ENCODE measurements around the gene B3GAT2. TPM values are rescaled to one million over a fixed set of nuclear protein-coding genes. Genes with fewer than 3 reads are reported as not detected.

B3GAT2 gene
- total and polyA plus RNA-seq, 5 experiments from 2014 or later = 0.14 to 0.43 TPM; not detected in 3

GRCh38 chr6:70849348-70850069 lies 107.4 kb downstream of the B3GAT2 start:
- DNase-seq (no peak), ATAC-seq (no peak)
- Mint-ChIP-seq H3K36me3 (peaks cover 0 to 37% (median 12%) of the 10 kb centered on the region in 3 donors), H3K27ac (peak overlapping the region in 1 of 10 donors; percentile 6), H3K9me3 (no peaks in the 10 kb centered on the region), H3K27me3 (no peaks in the 10 kb centered on the region), H3K4me1 (peaks cover 11 to 26% (median 13%) of the 10 kb centered on the region in 4 donors), H3K4me3 (no peak overlapping the region)
- POLR2A ChIA-PET = no interaction called here

- Mint-ChIP-seq H3K36me3 (peaks cover 0 to 24% (median 4%) of the 10 kb centered on the region in 3 donors), H3K4me3 (no peak overlapping the region)
- POLR2A ChIA-PET = no interaction called here
Measured at GRCh38 chr6:70847106-70848084, 109.5 kb downstream of the B3GAT2 start.

GRCh38 chr6:70846207-70846835 lies 110.5 kb downstream of the B3GAT2 start:
- DNase-seq (no peak), ATAC-seq (no peak)
- Mint-ChIP-seq H3K9me3 (no peaks in the 10 kb centered on the region), H3K27ac (peak overlapping the region in 1 of 10 donors; percentile 41), H3K27me3 (no peaks in the 10 kb centered on the region), H3K36me3 (peaks cover 0 to 24% (median 2%) of the 10 kb centered on the region in 3 donors), H3K4me3 (no peak overlapping the region), H3K4me1 (peaks cover 11 to 36% (median 18%) of the 10 kb centered on the region in 4 donors)
- POLR2A ChIA-PET = no interaction called here

More at GRCh38 chr6:70847106-70848084, 109.5 kb downstream of the B3GAT2 start:
- Mint-ChIP-seq H3K4me1 (peaks cover 11 to 36% (median 15%) of the 10 kb centered on the region in 4 donors), H3K27me3 (no peaks in the 10 kb centered on the region), H3K9me3 (no peaks in the 10 kb centered on the region), H3K27ac (peak overlapping the region in 5 of 10 donors; percentile 11 to 58 (median 26))
- ATAC-seq (no peak), DNase-seq (no peak)

GRCh38 chr6:70844301-70844700 lies 112.6 kb downstream of the B3GAT2 start:
- H3K36me3 Mint-ChIP-seq = peaks cover 0 to 29% (median 2%) of the 10 kb centered on the region in 3 donors
- ATAC-seq = no peak
- POLR2A ChIA-PET = no interaction called here

GRCh38 chr6:70843328-70843918 lies 113.4 kb downstream of the B3GAT2 start:
- Mint-ChIP-seq H3K9me3 (no peaks in the 10 kb centered on the region), H3K4me3 (no peak overlapping the region), H3K36me3 (peaks cover 0 to 30% (median 2%) of the 10 kb centered on the region in 3 donors), H3K27me3 (no peaks in the 10 kb centered on the region), H3K27ac (no peak overlapping the region), H3K4me1 (peaks cover 6 to 36% (median 17%) of the 10 kb centered on the region in 4 donors)
- POLR2A ChIA-PET = no interaction called here
- DNase-seq (no peak), ATAC-seq (no peak)

More at GRCh38 chr6:70844301-70844700, 112.6 kb downstream of the B3GAT2 start:
- no peak overlapping the region for H3K4me3 Mint-ChIP-seq
- DNase-seq = no peak
- no peaks in the 10 kb centered on the region for H3K27me3 Mint-ChIP-seq
- H3K27ac Mint-ChIP-seq = no peak overlapping the region
- peaks cover 11 to 36% (median 18%) of the 10 kb centered on the region in 4 donors for H3K4me1 Mint-ChIP-seq
- H3K9me3 Mint-ChIP-seq = no peaks in the 10 kb centered on the region

- peaks cover 0 to 32% (median 2%) of the 10 kb centered on the region in 3 donors for H3K36me3 Mint-ChIP-seq
- ATAC-seq = no peak
- H3K9me3 Mint-ChIP-seq = no peaks in the 10 kb centered on the region
- H3K27ac Mint-ChIP-seq = no peak overlapping the region
- peaks cover 3 to 33% (median 15%) of the 10 kb centered on the region in 4 donors for H3K4me1 Mint-ChIP-seq
- H3K27me3 Mint-ChIP-seq = no peaks in the 10 kb centered on the region
- H3K4me3 Mint-ChIP-seq = no peak overlapping the region
- no peak for DNase-seq
- POLR2A ChIA-PET = no interaction called here
Measured at GRCh38 chr6:70842541-70842940, 114.3 kb downstream of the B3GAT2 start.

- Mint-ChIP-seq H3K36me3 (peaks cover 0 to 33% (median 9%) of the 10 kb centered on the region in 3 donors), H3K9me3 (no peaks in the 10 kb centered on the region), H3K27me3 (no peaks in the 10 kb centered on the region), H3K4me3 (no peak overlapping the region), H3K27ac (no peak overlapping the region), H3K4me1 (peaks cover 0 to 23% (median 9%) of the 10 kb centered on the region in 4 donors)
- no peak for DNase-seq
- no peak for ATAC-seq
- POLR2A ChIA-PET = no interaction called here
Measured at GRCh38 chr6:70841112-70841511, 115.7 kb downstream of the B3GAT2 start.

- no peak overlapping the region for H3K4me3 Mint-ChIP-seq
- POLR2A ChIA-PET = no interaction called here
- DNase-seq = no peak
- H3K4me1 Mint-ChIP-seq = peaks cover 0 to 14% (median 6%) of the 10 kb centered on the region in 4 donors
- H3K9me3 Mint-ChIP-seq = no peaks in the 10 kb centered on the region
- no peak for ATAC-seq
- peak overlapping the region in 1 of 10 donors; percentile 53 for H3K27ac Mint-ChIP-seq
- no peaks in the 10 kb centered on the region for H3K27me3 Mint-ChIP-seq
- peaks cover 0 to 30% (median 10%) of the 10 kb centered on the region in 3 donors for H3K36me3 Mint-ChIP-seq
Measured at GRCh38 chr6:70839286-70840266, 117.3 kb downstream of the B3GAT2 start.

GRCh38 chr6:70838907-70839285 lies 118.0 kb downstream of the B3GAT2 start:
- POLR2A ChIA-PET = no interaction called here
- Mint-ChIP-seq H3K36me3 (peaks cover 0 to 32% (median 12%) of the 10 kb centered on the region in 3 donors), H3K9me3 (no peaks in the 10 kb centered on the region), H3K27me3 (no peaks in the 10 kb centered on the region), H3K4me3 (no peak overlapping the region), H3K27ac (no peak overlapping the region), H3K4me1 (peaks cover 0 to 14% (median 4%) of the 10 kb centered on the region in 4 donors)
- no peak for DNase-seq
- no peak for ATAC-seq

- ATAC-seq (no peak), DNase-seq (no peak)
- Mint-ChIP-seq H3K4me3 (no peak overlapping the region), H3K36me3 (peaks cover 4 to 32% (median 19%) of the 10 kb centered on the region in 3 donors), H3K9me3 (peaks cover 0 to 13% (median 4%) of the 10 kb centered on the region in 9 donors), H3K27ac (no peak overlapping the region), H3K27me3 (no peaks in the 10 kb centered on the region), H3K4me1 (peaks cover 0 to 8% (median 0%) of the 10 kb centered on the region in 4 donors)
- POLR2A ChIA-PET = no interaction called here
Measured at GRCh38 chr6:70834520-70834919, 122.3 kb downstream of the B3GAT2 start.

GRCh38 chr6:70831427-70831826 lies 125.4 kb downstream of the B3GAT2 start:
- H3K27ac Mint-ChIP-seq = peak overlapping the region in 1 of 10 donors; percentile 47
- H3K4me3 Mint-ChIP-seq = no peak overlapping the region
- peaks cover 6 to 10% (median 8%) of the 10 kb centered on the region in 4 donors for H3K4me1 Mint-ChIP-seq
- H3K36me3 Mint-ChIP-seq = peaks cover 4 to 15% (median 12%) of the 10 kb centered on the region in 3 donors
- POLR2A ChIA-PET = no interaction called here
- ATAC-seq (no peak), DNase-seq (no peak)
- H3K27me3 Mint-ChIP-seq = no peaks in the 10 kb centered on the region
- peaks cover 0 to 13% (median 4%) of the 10 kb centered on the region in 9 donors for H3K9me3 Mint-ChIP-seq

All from naive thymus-derived CD8-positive, alpha-beta T cell (primary cell).